ENCODE data around the gene NCBP2L.

Gene NCBP2L

GRCh38 chrX:107752714-107753113 lies 24.8 kb upstream of the NCBP2L start:
- no peak for DNase-seq (ENCODE audit: low read depth)

GRCh38 chrX:107753187-107753586 lies 24.3 kb upstream of the NCBP2L start:
- DNase-seq (ENCODE audit: low read depth) = no peak

GRCh38 chrX:107755721-107756120 lies 21.8 kb upstream of the NCBP2L start:
- no peak for DNase-seq (ENCODE audit: low read depth)

- no peak for DNase-seq (ENCODE audit: low read depth)
Measured at GRCh38 chrX:107758231-107758766, 19.2 kb upstream of the NCBP2L start.

- no peak for DNase-seq (ENCODE audit: low read depth)
Measured at GRCh38 chrX:107760304-107761077, 17.0 kb upstream of the NCBP2L start.

GRCh38 chrX:107763647-107764046 lies 13.9 kb upstream of the NCBP2L start:
- no peak for DNase-seq (ENCODE audit: low read depth)

- no peak for DNase-seq (ENCODE audit: low read depth)
Measured at GRCh38 chrX:107764845-107765608, 12.5 kb upstream of the NCBP2L start.

- DNase-seq (ENCODE audit: low read depth) = peak; percentile 60
Measured at GRCh38 chrX:107766470-107767150, 10.9 kb upstream of the NCBP2L start.

GRCh38 chrX:107768051-107768450 lies 9.5 kb upstream of the NCBP2L start:
- no peak for DNase-seq (ENCODE audit: low read depth)

- no peak for DNase-seq (ENCODE audit: low read depth)
Measured at GRCh38 chrX:107769581-107770317, 7.8 kb upstream of the NCBP2L start.

- DNase-seq (ENCODE audit: low read depth) = no peak
Measured at GRCh38 chrX:107773206-107773605, 4.3 kb upstream of the NCBP2L start.

GRCh38 chrX:107773906-107774435 lies 3.6 kb upstream of the NCBP2L start:
- no peak for DNase-seq (ENCODE audit: low read depth)

GRCh38 chrX:107775000-107775733 lies 2.4 kb upstream of the NCBP2L start:
- no peak for DNase-seq (ENCODE audit: low read depth)

GRCh38 chrX:107775734-107776511 lies 1.6 kb upstream of the NCBP2L start, which contains the start of gene TSC22D3:
TSC22D3 (minus strand) TSS chrX:107775787; CDS start chrX:107775419, 368 bp downstream.
- DNase-seq (ENCODE audit: low read depth) = peak; percentile 74

- peak; percentile 86 for DNase-seq (ENCODE audit: low read depth)
Measured at GRCh38 chrX:107776649-107777535, 641 bp upstream of the NCBP2L start.

GRCh38 chrX:107780525-107780924 lies 3.0 kb downstream of the NCBP2L start:
- no peak for DNase-seq (ENCODE audit: low read depth)

- no peak for DNase-seq (ENCODE audit: low read depth)
Measured at GRCh38 chrX:107787827-107788226, 10.3 kb downstream of the NCBP2L start.

- DNase-seq (ENCODE audit: low read depth) = no peak
Measured at GRCh38 chrX:107804427-107804826, 26.9 kb downstream of the NCBP2L start.

- no peak for DNase-seq (ENCODE audit: low read depth)
Measured at GRCh38 chrX:107805179-107805578, 27.6 kb downstream of the NCBP2L start.
